GM18873 (cell line): ENCODE data around the gene DNAI7.
A peak's percentile ranks its signal among the peaks of the same experiment; 100 is the strongest.

Experiments
- ATAC-seq: cut with Tn5 transposase; IDR thresholded peaks from one replicate; pipeline ENCODE4 v1.9.1; 2021; ENCODE audit warnings: mild to moderate bottlenecking, moderate library complexity, moderate number of reproducible peaks; ENCODE audit not compliant: unreplicated experiment, low FRiP score

The DNAI7 gene

DNA sequence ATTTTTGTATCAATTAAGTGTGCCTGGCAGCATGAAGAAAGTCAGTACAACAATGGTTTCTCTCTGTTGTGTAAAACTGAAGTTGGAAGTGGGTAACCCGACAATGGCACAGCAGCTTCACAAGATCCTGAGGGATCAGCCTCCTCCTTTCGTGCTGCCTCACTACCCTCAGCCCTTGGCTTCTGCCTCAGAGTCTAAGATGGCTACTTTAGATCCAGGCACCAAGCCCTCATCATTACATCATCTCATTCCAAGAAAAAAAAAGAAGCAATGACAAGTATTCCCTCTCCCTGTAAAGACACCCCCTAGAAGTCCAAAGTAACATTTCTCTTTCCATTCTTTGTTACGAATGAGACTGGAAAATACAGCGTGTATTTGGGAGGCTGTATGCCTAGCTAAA lies 92.6 kb downstream of the DNAI7 start:
- no peak for ATAC-seq

DNA sequence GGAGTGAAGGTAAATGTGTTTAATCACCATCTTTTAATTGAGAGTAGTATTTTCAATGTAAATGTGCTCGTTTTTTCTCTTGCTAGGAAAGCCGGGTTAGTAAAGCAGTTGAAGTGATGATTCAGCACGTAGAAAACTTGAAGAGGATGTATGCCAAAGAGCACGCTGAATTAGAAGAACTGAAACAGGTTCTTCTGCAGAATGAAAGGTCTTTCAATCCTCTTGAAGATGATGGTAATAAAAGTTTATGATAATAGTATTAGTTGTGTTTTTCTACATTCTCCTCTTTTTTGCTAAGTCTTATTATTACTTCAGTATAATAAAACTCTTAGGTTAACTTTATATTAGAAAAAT lies 93.9 kb downstream of the DNAI7 start:
- ATAC-seq, result no peak

DNA sequence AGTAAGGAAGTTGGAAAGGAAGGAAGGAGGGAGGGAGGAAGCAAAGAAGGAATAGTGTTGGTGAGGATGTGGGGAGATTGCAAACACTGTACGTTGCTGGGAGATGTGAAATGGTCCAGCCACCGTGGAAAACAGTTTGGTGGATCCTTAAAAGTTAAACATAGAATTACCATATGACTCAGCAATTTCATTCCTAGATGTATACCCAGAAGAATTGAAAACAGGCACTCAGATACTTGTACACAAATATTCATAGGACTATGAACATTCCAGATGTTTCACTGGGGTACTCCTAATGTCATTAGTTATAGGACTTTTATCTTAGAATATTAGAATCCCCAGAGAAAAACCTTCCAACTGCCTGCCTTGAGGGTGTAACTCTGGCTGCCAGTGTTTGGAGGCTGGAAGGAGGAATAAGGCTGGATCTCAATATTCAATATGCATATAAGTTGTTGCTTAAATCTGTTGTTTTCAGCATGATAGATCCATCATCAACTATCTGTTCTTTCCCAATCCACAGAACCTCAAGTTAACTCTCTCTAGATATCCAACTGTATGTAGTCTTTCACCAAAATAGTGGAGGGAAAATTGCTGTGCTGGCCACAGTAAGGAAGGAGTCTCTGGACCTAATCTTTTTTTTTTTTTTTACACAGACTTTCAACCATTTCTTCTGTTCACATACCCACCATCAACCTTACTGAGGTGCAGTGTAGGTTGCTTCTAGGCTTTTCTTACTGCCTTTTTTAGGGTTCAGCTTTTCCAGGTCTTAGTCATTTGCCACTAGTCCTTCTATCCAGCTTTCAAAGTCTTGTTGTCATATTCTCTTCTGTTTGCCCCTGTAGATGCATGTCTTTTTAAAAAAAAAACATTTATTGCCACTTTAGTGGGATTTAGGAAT lies 94.5 kb downstream of the DNAI7 start:
- ATAC-seq, result no peak

DNA sequence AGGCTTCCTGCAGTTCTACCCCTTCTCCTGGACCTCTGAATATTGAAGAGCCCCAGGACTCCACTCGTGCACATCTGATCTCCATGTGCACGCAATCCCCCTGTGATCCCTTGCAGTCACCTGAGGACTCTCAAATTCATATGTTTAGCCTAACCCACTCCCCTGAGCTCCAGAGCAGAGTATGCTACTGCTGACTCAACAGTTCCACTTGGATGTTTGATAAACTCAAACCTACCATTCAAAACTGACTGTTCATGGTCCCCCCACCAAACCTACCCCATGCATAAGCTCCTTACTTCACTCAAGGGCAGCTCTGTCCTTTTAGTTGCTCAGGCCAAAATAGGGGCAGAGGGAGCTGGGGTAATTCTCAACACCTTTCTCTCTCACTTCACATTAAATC lies 96.0 kb downstream of the DNAI7 start:
- no peak for ATAC-seq

DNA sequence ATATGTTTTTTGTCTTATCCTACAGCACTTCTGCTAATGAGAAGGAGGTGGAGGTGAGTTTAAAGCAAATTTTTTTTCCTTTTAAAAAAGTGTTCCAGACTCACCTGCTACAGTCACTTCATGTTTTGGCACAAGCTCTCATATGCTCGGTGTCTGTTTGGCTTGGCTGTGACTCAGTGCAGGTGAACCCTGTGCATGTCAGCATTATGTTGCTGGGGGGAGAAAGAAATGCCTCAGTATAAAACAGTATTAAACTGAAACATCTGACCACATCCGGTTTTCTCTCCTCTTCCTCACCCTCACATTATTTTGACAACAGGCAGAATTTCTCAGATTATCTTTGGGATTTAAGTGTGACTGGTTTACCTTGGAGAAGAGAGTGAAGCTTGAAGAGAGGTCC lies 105.2 kb downstream of the DNAI7 start:
- ATAC-seq, result no peak

DNA sequence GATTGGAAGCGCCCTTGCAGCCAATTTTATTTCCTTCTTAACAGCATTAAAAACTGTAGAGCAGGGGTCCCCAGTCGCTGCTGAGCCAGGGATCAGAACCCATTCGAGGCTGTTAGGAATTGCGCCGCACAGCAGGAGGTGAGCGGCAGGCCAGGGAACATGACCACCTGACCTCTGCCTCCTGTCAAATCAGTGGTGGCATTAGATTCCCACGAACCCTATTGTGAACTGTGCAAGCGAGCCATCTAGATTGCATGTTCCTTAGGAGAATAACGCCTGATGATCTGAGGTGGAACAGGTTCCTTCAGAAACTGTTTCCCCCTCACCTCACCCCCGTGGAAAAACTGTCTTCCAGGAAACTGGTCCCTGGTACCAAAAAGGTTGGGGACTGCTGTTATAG lies 107.4 kb downstream of the DNAI7 start:
- no peak for ATAC-seq

DNA sequence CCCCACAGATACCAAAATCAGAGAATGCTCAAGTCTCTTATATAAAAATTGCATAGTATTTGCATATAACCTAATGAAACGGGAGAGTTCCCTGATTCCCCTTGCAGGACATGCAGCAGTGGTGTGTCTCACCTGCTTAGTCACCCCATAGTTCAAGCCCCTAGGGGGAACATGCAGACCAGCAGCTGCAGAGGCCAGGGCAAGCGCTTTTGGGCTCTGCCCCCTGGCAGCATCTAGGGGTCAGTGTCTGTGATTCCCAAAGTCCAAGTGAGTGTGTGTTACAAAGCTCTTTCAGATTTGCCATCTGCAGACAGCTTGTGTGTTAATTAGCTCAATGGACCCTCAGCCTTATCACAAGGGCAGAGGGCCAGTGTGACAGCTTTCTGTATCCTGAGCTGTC lies 110.1 kb downstream of the DNAI7 start:
- no peak for ATAC-seq

DNA sequence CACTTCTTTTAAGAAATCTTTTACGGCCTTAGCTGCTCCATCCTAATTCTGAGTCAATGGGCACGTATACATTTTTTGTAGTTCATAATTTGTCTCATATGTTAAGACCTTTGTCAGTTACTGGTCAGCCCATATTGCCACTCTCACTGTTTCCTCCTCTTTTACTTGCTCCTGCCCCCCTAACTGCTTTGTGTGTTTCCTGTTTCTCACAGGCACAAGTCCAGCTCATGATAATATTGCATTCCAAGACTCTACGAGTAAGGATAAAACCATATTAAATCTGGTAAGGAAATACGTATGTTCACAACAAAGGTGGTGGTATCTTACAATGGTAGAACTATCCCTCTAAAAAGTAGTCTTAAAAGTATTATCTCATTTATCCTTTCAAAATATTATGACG lies 111.7 kb downstream of the DNAI7 start:
- no peak for ATAC-seq

DNA sequence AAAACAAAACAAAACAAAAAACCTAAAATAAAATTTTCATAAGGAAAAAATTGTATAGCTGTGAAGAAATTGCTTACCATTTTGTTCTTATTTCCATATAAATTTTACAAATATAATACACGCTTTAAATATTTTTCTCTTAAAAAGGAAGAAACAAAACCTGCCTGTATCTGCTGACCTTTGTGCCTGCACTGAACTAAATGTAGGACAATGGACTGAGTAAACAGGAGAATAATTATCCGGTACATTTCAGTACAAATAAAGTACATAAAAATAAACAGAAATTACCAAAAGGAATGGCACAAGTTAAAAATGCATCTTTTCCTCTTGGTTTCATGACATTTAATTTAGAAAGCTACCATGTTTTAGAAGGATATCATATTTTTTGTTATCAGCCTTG lies 112.3 kb downstream of the DNAI7 start:
- ATAC-seq, result no peak

DNA sequence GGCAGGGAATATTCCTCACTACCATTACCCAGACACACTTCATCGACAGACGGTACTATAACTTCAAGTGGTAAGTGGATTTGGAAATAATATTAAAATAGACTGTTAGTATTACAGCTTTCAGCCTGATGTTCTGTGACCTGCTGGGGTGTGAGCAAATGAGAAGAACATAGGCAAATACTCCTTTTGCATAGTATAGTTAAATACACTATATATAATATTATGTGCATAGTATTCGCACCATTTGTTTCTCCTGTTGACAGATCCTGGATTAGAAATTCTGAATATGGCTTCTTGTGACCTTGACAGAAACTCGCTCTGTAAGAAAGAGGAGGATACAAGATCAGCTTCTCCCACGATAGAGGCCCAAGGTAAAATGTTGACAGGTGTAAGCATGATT lies 115.6 kb downstream of the DNAI7 start:
- ATAC-seq, result no peak

DNA sequence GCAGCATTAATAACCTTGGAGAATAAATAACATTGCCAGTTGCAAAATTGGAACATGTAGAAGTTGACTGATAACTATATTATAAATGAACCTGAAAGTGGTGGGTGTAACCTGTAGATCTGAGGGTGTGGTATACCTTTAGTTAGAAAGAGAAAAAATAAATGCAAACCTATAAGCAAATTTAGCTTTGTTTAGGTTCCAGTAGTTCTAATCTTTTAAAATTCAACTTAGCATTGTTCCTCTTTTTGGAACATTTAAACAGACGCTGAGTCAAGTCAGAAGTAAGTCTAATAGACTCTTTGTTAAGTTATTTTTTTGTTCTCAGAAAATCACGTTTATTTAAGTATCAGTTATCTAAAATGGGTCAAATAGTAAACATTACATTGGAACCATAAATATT lies 120.0 kb downstream of the DNAI7 start:
- ATAC-seq, result no peak

DNA sequence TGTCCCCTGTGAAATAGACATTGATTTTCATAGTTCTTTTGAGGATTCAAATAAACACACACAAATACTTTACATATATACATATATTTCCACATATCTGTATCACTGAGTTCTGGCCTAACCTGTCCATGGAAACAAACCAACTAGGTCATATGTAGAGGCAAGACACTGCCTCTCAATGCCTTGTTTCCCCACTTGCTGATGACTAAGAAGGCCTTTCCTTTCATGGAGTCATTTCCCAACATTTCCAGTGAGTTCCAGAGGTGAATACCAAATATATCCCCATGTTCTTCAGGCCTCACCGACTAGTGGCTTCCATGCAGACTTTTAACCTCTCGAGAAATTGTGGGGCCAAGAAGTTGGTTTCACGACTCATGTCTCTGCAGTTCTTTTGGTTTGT lies 120.8 kb downstream of the DNAI7 start:
- ATAC-seq, result no peak

DNA sequence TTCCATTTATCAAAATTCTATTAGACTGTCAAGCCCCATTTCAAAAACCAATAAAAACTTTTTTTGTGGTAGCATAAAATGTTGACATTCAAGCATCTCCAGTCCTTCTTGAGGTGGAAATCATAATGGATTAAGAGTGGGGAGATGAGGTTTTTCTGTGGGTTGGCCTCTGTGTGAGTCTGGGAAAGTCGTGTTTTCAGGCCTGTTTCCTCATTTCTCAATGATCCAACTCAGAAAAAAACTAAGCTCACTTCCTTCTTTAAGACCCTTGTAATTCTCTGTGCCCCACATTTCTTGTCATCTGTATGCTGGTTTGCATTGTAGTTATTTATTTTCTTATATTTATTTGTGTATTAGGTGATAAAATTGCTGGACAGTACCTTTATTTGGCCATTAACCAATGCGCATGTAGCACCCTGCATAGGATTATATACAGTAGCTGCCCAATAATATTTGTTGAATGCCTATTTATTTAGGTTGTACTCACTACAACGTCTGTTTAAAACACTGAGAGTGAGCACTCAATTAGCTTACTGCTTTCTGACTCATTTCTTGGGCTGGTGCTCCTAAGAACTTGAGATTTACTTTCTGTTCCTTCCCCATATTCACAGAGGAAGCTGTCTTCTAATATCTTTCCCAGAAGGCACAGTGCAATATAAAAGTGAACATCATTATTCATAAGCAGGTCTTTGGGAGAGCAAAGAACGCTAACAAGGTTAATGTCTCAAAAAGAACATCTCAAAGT lies 121.9 kb downstream of the DNAI7 start:
- no peak for ATAC-seq

DNA sequence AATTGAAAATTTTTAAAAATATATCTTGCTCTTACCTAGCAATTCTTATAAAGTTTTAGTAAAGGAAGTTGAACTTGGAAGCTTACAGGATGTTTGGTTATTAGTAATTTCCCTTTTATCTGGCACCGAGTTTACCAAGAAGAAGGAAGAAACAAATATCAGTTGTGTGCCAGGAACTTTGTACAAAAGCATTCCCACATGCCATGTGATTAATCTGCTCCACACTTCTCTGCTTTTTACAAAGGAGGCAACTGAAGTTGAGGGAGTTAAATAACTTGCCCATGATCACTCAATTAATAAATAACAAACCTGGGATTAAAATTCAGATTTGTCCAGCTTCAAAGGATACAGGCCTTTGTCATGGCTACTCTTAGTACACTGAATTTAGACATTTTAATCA lies 123.6 kb downstream of the DNAI7 start:
- no peak for ATAC-seq

DNA sequence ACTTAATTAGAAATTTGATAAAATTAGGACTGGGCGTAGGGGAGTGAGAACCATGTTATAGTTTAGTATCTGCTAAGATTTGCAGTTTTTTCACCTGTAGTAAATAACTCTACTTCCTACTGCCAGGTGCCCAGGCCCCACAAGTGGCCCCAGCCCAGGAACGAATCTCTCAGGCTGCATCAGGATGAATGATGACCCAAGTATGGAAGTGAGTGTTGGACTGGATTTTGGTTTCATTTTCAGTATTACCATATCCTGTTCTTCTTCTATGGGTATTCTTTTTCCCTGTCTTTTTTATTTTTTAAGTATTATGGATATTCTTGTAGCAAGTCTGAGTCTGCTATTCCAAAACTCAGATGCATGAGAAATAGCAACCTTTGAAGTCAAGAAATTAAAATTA lies 125.7 kb downstream of the DNAI7 start:
- no peak for ATAC-seq

DNA sequence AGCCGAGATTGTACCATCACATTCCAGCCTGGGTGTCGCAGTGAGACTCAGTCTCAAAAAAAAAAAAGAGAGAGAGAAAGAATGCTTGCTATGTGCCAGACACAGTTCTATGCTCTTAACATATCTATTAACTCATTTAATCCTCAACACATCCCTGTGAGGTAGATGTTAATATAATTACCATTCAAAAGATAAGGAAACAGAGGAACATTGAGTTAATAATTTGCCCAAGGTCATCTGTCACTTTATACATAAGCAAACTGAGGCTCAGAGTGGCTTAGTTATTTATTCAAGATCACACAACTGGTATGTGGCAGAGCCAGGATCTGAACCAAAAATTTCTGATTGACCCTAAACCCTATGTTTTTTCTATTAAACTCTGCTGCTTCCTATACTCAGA lies 129.9 kb downstream of the DNAI7 start:
- ATAC-seq, result no peak

DNA sequence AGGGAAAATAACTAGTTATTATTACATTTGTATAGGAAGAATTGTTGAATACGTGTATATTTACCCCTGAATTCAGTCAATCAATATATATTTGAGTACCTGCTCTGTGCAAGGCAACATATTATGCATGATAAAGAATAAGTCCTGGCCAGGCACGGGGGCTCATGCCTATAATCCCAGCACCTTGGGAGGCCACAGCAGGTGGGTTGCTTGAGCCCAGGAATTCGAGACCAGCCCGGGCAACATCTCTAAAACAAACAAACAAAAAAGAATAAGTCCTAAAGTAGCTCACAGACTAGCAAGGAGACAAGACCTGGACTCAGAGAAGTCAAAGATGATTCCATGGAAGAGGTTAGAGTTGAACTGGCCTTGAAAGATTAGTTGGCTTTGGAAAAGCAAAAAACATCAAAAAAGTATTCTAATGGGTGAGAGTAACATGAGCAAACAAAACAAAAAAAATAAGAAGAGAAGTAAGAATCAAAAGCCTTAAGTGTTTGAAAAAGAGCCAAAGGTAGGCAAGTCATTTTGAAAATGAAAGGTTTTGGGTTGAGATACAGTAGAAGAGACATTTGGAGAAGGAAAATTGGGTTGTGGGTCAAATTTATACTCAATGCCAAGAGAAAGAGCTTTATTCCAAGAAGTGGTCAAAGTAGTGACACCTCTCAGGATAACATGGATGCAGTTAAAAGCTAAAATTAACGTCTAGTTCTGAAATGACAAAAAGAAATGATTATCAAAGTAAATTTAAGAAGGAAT lies 130.9 kb downstream of the DNAI7 start:
- no peak for ATAC-seq

DNA sequence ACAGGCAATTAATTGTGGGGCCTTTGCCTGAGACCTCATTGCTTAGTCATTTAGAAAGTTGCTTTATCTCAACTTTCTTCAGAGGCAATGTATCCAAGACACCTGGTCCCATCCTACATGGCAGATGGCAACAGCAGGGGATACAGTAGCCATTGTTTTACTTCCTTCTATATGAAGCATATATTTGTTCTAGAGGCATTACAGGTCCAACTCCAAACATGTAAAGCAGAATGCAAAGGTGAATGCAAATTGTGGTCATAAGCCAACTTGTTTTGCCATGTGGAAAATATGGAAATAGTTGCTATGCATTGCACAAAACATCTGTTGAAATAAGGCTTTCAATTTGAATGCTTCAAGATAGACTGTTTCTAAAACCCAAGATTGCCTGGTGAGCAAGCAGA lies 136.3 kb downstream of the DNAI7 start:
- ATAC-seq, result peak; percentile 46
